Measurements from ENCODE around the gene NUDC.
"Not testable (repeated sequence)": the region's sequence is repeated elsewhere in the genome, so short reads cannot be mapped to it uniquely, and the experiment has no call there.

Gene NUDC

GRCh38 chr1:26951821-26952497 lies 30.4 kb downstream of the NUDC start:
- DNase-seq: no peak

GRCh38 chr1:26953374-26953773 lies 31.8 kb downstream of the NUDC start:
- no peak for DNase-seq

GRCh38 chr1:26956321-26956720 lies 34.8 kb downstream of the NUDC start:
- no peak for DNase-seq

- DNase-seq: no peak
Measured at GRCh38 chr1:26957306-26957705, 35.8 kb downstream of the NUDC start.

- no peak for DNase-seq
Measured at GRCh38 chr1:26959270-26959669, 37.7 kb downstream of the NUDC start.

- DNase-seq: peak; percentile 34
Measured at GRCh38 chr1:26959722-26960624, 38.4 kb downstream of the NUDC start, which contains the start of gene KDF1. Gene KDF1 (minus strand): TSS chr1:26960468. CDS start chr1:26952380, 8,088 bp downstream.

GRCh38 chr1:26960625-26960966 lies 39.1 kb downstream of the NUDC start:
- no peak for DNase-seq

- no peak for DNase-seq
Measured at GRCh38 chr1:26961826-26962225, 40.3 kb downstream of the NUDC start.

- no peak for DNase-seq
Measured at GRCh38 chr1:26965213-26965612, 43.7 kb downstream of the NUDC start.

GRCh38 chr1:26965628-26966027 lies 44.1 kb downstream of the NUDC start:
- no peak for DNase-seq

GRCh38 chr1:26970810-26971209 lies 49.3 kb downstream of the NUDC start:
- DNase-seq: no peak

GRCh38 chr1:26971590-26971989 lies 50.0 kb downstream of the NUDC start:
- DNase-seq: no peak

- no peak for DNase-seq
Measured at GRCh38 chr1:26972390-26972789, 50.8 kb downstream of the NUDC start.

- no peak for DNase-seq
Measured at GRCh38 chr1:26972821-26973220, 51.3 kb downstream of the NUDC start.

GRCh38 chr1:26976621-26977510 lies 55.3 kb downstream of the NUDC start:
- DNase-seq: no peak

GRCh38 chr1:26978901-26979300 lies 57.4 kb downstream of the NUDC start:
- DNase-seq: no peak

GRCh38 chr1:26981146-26981846 lies 59.8 kb downstream of the NUDC start:
- no peak for DNase-seq

- no peak for DNase-seq
Measured at GRCh38 chr1:26983863-26984262, 62.3 kb downstream of the NUDC start.

GRCh38 chr1:26984291-26984690 lies 62.7 kb downstream of the NUDC start:
- no peak for DNase-seq

GRCh38 chr1:26986658-26987057 lies 65.1 kb downstream of the NUDC start:
- no peak for DNase-seq

GRCh38 chr1:26989403-26990109 lies 68.0 kb downstream of the NUDC start:
- not testable (repeated sequence) for DNase-seq

Measured in cortex of kidney (tissue), 1 donor.